Fibroblast of lung (primary cell): ENCODE results near the gene GPR176. TPM values are rescaled to one million over a fixed set of nuclear protein-coding genes. Genes with fewer than 3 reads are reported as not detected.

Experiments
- DNase-seq, 2 donors: peaks; one replicate each; pipeline versions ENCODE4 v3.0.0 to v3.0.0-alpha.2; 2010; ENCODE audit warnings: low read depth in 2 of 2
- H2AFZ ChIP-seq: 2 replicates; pipeline ENCODE4 v1.5.1; 2012; ENCODE audit warnings: low read length, control low read depth, inconsistent platforms
- H3K27ac ChIP-seq: 2 replicates; pipeline ENCODE4 v1.5.1; 2011; ENCODE audit warnings: low read length, control low read depth; ENCODE audit not compliant: insufficient read depth
- H3K27me3 ChIP-seq: 2 replicates; pipeline ENCODE4 v1.5.1; 2011; ENCODE audit warnings: mild to moderate bottlenecking, low read length; ENCODE audit not compliant: control insufficient read depth, insufficient read depth
- H3K36me3 ChIP-seq: 2 replicates; pipeline ENCODE4 v1.5.1; 2011; ENCODE audit warnings: low read length; ENCODE audit not compliant: control insufficient read depth, insufficient read depth
- H3K4me1 ChIP-seq: 2 replicates; pipeline ENCODE4 v1.5.1; 2011; ENCODE audit warnings: low read length; ENCODE audit not compliant: control insufficient read depth, insufficient read depth; ENCODE audit errors: extremely low read depth
- H3K4me2 ChIP-seq: 2 replicates; pipeline ENCODE4 v1.5.1; 2011; ENCODE audit warnings: low read length, control low read depth; ENCODE audit not compliant: insufficient read depth; ENCODE audit errors: extremely low read depth
- H3K4me3 ChIP-seq, 4 experiments: fragments of 200-600 bp in 1 of 4; sonication (generic) in 1 of 4; replicated peaks in 1 of 4; 2 replicates each; pipeline ENCODE4 v1.5.1; 2011 to 2016; ENCODE audit warnings: low read length in 4 of 4, low read depth in 3 of 4, mild to moderate bottlenecking in 3 of 4, control low read depth in 2 of 4, inconsistent platforms in 1 of 4, mixed read lengths in 1 of 4; ENCODE audit not compliant: insufficient read depth in 1 of 4; ENCODE audit errors: control extremely low read depth in 1 of 4
- H3K79me2 ChIP-seq: 2 replicates; pipeline ENCODE4 v1.5.1; 2012; ENCODE audit warnings: mild to moderate bottlenecking, low read length, inconsistent platforms; ENCODE audit not compliant: control insufficient read depth, insufficient read depth
- H3K9ac ChIP-seq: 2 replicates; pipeline ENCODE4 v1.5.1; 2011; ENCODE audit warnings: mild to moderate bottlenecking, low read length, control low read depth; ENCODE audit not compliant: insufficient read depth
- H3K9me3 ChIP-seq: 2 replicates; pipeline ENCODE4 v1.5.1; 2012; ENCODE audit warnings: low read depth, low read length; ENCODE audit not compliant: control insufficient read depth, insufficient read depth
- H4K20me1 ChIP-seq: 2 replicates; pipeline ENCODE4 v1.5.1; 2011; ENCODE audit warnings: low read length; ENCODE audit not compliant: control insufficient read depth, insufficient read depth; ENCODE audit errors: extremely low read depth
- EZH2 ChIP-seq: IDR thresholded peaks from 2 replicates; pipeline ENCODE4 v1.5.1; 2012; ENCODE audit warnings: low read length, control low read depth, mild to moderate bottlenecking; ENCODE audit errors: missing control alignments
- polyA plus RNA-seq, 2 donors: library from polyadenylated mRNA; depleted of rRNA in 1 of 2; stranded (reverse) in 1 of 2; unstranded in 1 of 2; fragments of >200 nt; gene quantifications; 2 replicates each; pipeline ENCODE4 v1.2.1, GENCODE V29; 2011 to 2012; ENCODE audit warnings: missing spikeins in 1 of 2
- total RNA-seq: library from RNA; depleted of rRNA; stranded (reverse); fragments of >200 nt; gene quantifications from 2 replicates; pipeline ENCODE4 v1.2.1, GENCODE V29; 2014
- TF ChIP-seq, protein P1 (sequence below), 2 donors: IDR thresholded peaks in 1 of 2; conservative IDR thresholded peaks in 1 of 2; 1 replicate in 1 of 2; 2 replicates in 1 of 2; pipeline ENCODE4 v1.5.1; 2011 to 2012; ENCODE audit warnings: low read length in 2 of 2, control low read depth in 1 of 2, inconsistent platforms in 1 of 2, low read depth in 1 of 2, mild to moderate bottlenecking in 1 of 2

The GPR176 gene
- total and polyA plus RNA-seq, 2 donors (not counting 1 experiment from before 2014, with no cell fraction given): 124 to 179 TPM

DNA sequence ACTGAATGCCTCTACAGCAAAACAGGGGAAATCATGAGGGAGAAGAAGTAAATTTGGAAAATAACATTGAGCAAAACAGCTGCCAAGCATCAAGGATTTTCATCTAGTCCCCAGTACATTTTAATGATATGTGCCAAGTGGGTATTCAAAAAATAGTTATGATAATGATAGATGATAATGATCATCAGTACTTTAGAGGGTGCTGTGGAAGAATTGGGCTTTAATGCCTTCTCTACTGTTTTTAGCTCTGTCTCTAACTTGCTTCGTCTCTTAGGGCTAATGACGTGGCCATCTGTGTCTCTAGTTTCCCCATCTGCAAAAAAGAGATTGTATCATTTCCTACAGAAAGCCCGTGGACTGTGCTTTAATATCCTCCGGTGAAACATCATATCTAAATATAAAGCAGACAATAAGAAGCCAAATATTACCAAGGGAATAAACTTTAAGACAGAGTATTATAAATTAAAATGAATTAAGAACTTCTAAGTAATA is 127.2 kb downstream of the GPR176 start:
- DNase-seq: no peak
- H4K20me1 ChIP-seq: no peaks in the 10 kb centered on the region
- H3K27ac ChIP-seq: no peak overlapping the region
- H3K9ac ChIP-seq: no peak overlapping the region
- H3K36me3 ChIP-seq: no peaks in the 10 kb centered on the region
- H3K4me3 ChIP-seq: no peak overlapping the region
- no peak overlapping the region for H2AFZ ChIP-seq
- no peaks in the 10 kb centered on the region for H3K27me3 ChIP-seq
- no peaks in the 10 kb centered on the region for H3K9me3 ChIP-seq
- no peak for TF ChIP-seq EZH2
- TF ChIP-seq, protein P1, sequence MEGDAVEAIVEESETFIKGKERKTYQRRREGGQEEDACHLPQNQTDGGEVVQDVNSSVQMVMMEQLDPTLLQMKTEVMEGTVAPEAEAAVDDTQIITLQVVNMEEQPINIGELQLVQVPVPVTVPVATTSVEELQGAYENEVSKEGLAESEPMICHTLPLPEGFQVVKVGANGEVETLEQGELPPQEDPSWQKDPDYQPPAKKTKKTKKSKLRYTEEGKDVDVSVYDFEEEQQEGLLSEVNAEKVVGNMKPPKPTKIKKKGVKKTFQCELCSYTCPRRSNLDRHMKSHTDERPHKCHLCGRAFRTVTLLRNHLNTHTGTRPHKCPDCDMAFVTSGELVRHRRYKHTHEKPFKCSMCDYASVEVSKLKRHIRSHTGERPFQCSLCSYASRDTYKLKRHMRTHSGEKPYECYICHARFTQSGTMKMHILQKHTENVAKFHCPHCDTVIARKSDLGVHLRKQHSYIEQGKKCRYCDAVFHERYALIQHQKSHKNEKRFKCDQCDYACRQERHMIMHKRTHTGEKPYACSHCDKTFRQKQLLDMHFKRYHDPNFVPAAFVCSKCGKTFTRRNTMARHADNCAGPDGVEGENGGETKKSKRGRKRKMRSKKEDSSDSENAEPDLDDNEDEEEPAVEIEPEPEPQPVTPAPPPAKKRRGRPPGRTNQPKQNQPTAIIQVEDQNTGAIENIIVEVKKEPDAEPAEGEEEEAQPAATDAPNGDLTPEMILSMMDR (conservative IDR thresholded peaks at IDR 0.05 in 1 of 2, IDR thresholded peaks at IDR 0.05 in 1 of 2; ENCODE audit: low read depth in 1 of 2, low read length in 2 of 2): no peak
- H3K4me2 ChIP-seq: no peak overlapping the region
- peaks cover 24% of the 10 kb centered on the region for H3K4me1 ChIP-seq
- H3K79me2 ChIP-seq: no peaks in the 10 kb centered on the region

DNA sequence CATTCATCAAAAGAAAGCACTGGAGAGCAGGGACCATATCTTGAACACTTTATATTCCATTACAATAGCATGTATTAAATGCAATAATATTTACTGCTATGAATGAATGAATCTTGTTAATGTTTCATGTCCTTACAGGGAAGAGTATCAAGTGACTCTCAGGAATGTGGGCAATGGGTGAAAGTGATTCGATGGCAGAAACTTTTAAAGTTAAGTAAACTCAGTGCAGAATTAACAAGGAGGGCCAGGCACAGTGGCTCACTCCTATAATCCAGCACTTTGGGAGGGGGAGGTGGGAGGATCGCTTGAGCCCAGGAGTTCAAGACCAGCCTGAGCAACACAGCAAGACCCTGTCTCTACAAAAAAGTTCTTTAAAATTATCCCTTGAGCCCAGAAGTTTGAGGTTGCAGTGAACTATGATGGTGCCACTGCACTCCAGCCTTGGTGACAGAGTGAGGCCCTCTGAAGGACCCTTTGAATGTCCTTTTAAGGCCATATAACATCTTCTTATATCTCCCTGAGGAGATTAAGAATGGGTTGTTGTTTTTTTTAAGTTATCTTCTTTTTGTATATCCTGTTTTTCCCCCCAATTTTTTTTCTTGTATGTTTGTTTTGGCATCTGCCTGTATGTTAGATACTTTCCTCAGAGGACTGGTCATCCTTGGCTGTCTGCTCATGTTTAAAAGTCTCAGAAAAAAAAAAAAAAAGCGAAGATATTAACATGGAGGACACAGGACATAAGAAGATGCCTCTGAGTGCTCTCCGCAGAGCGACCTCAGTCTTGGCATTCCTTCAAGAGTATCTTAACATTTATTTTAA is 127.8 kb downstream of the GPR176 start:
- no peak overlapping the region for H3K4me2 ChIP-seq
- no peak overlapping the region for H2AFZ ChIP-seq
- H3K27me3 ChIP-seq: no peaks in the 10 kb centered on the region
- DNase-seq: peak in 1 of 2 donors; percentile 18
- no peak overlapping the region for H3K4me3 ChIP-seq
- H3K79me2 ChIP-seq: no peaks in the 10 kb centered on the region
- H3K9me3 ChIP-seq: no peaks in the 10 kb centered on the region
- no peak overlapping the region for H3K9ac ChIP-seq
- no peaks in the 10 kb centered on the region for H4K20me1 ChIP-seq
- peaks cover 31% of the 10 kb centered on the region for H3K4me1 ChIP-seq
- H3K36me3 ChIP-seq: no peaks in the 10 kb centered on the region
- H3K27ac ChIP-seq: no peak overlapping the region
- TF ChIP-seq, protein P1 (conservative IDR thresholded peaks at IDR 0.05 in 1 of 2, IDR thresholded peaks at IDR 0.05 in 1 of 2; ENCODE audit: low read depth in 1 of 2, low read length in 2 of 2): no peak
- no peak for TF ChIP-seq EZH2

DNA sequence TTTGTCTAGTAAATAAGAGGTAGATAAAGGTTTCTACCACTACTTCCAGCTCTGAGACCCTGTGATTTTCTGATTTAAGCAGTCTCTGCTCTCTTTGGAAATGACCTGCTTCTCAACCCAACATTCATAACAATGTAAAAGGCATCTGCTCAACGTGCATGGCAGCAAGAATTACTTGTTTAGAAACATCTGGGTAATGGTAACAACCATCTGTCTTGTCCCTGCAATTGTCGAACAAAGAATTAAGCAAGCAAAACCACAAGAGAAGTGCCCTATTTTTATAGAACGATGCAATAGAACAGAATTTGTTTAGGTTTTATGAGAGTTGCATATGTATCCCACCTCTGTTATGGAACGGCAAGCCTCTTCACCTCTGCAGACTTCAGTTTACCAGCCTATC is 130.3 kb downstream of the GPR176 start:
- H3K27ac ChIP-seq: no peak overlapping the region
- no peak overlapping the region for H2AFZ ChIP-seq
- TF ChIP-seq, protein P1 (conservative IDR thresholded peaks at IDR 0.05 in 1 of 2, IDR thresholded peaks at IDR 0.05 in 1 of 2; ENCODE audit: low read depth in 1 of 2, low read length in 2 of 2): no peak
- TF ChIP-seq EZH2: no peak
- H3K79me2 ChIP-seq: no peaks in the 10 kb centered on the region
- no peaks in the 10 kb centered on the region for H3K27me3 ChIP-seq
- peak overlapping the region; percentile 4 for H3K4me2 ChIP-seq
- H3K9me3 ChIP-seq: no peaks in the 10 kb centered on the region
- H4K20me1 ChIP-seq: no peaks in the 10 kb centered on the region
- H3K9ac ChIP-seq: no peak overlapping the region
- no peaks in the 10 kb centered on the region for H3K36me3 ChIP-seq
- peaks cover 33% of the 10 kb centered on the region for H3K4me1 ChIP-seq
- peak in 1 of 2 donors; percentile 61 for DNase-seq
- no peak overlapping the region for H3K4me3 ChIP-seq
